Loucy (cell line): ENCODE results near the gene ARMH4.

Experiments
- H2AFZ ChIP-seq: fragments of 200-600 bp; sonication (generic); 2 replicates; pipeline ENCODE4 v1.6.0; 2016; ENCODE audit warnings: antibody characterized with exemption, mild to moderate bottlenecking, low read length, moderate library complexity
- H3F3A ChIP-seq: fragments of 200-600 bp; 2 replicates; pipeline ENCODE4 v1.6.0; 2016; ENCODE audit warnings: antibody characterized with exemption, low read depth, mild to moderate bottlenecking
- H3K27me3 ChIP-seq: fragments of 200-600 bp; sonication (generic); 2 replicates; pipeline ENCODE4 v1.6.1; 2014; ENCODE audit warnings: low read length, mild to moderate bottlenecking; ENCODE audit not compliant: insufficient read depth, poor library complexity, severe bottlenecking
- H3K36me3 ChIP-seq: fragments of 200-600 bp; sonication (generic); 2 replicates; pipeline ENCODE4 v1.6.1; 2016; ENCODE audit warnings: low read length; ENCODE audit not compliant: insufficient read depth
- H3K4me1 ChIP-seq: fragments of 200-600 bp; sonication (generic); 2 replicates; pipeline ENCODE4 v1.5.1; 2014; ENCODE audit warnings: low read length, mild to moderate bottlenecking; ENCODE audit not compliant: insufficient read depth, poor library complexity, severe bottlenecking
- H3K4me2 ChIP-seq: fragments of 200-600 bp; sonication (generic); 2 replicates; pipeline ENCODE4 v1.6.0; 2014; ENCODE audit warnings: antibody characterized with exemption, low read length, low read depth, mild to moderate bottlenecking; ENCODE audit not compliant: poor library complexity, severe bottlenecking
- H3K4me3 ChIP-seq: fragments of 200-600 bp; sonication (generic); 2 replicates; pipeline ENCODE4 v1.5.1; 2014; ENCODE audit warnings: low read length, mild to moderate bottlenecking, mixed read lengths; ENCODE audit not compliant: poor library complexity, severe bottlenecking
- H3K79me2 ChIP-seq: fragments of 200-600 bp; sonication (generic); 2 replicates; pipeline ENCODE4 v1.6.1; 2014; ENCODE audit warnings: low read length; ENCODE audit not compliant: insufficient read depth
- H3K9ac ChIP-seq: fragments of 200-600 bp; sonication (generic); 2 replicates; pipeline ENCODE4 v1.6.0; 2014; ENCODE audit warnings: mild to moderate bottlenecking, low read depth, low read length, moderate library complexity; ENCODE audit not compliant: poor library complexity, severe bottlenecking
- H3K9me2 ChIP-seq: fragments of 200-600 bp; sonication (generic); replicated peaks from 2 replicates; pipeline ENCODE4 v1.6.1; 2016; ENCODE audit warnings: low read depth, low read length, mixed read lengths
- H3K9me3 ChIP-seq: fragments of 200-600 bp; sonication (generic); 2 replicates; pipeline ENCODE4 v1.6.1; 2014; ENCODE audit warnings: mild to moderate bottlenecking, antibody characterized with exemption, low read length, low read depth; ENCODE audit not compliant: insufficient read depth
- H4K20me1 ChIP-seq: fragments of 200-600 bp; sonication (generic); 2 replicates; pipeline ENCODE4 v1.6.0; 2014; ENCODE audit warnings: antibody characterized with exemption, low read length, mild to moderate bottlenecking; ENCODE audit not compliant: insufficient read depth, poor library complexity, severe bottlenecking
- EZH2phosphoT487 ChIP-seq: fragments of 200-600 bp; IDR thresholded peaks from 2 replicates; pipeline ENCODE4 v1.6.1; 2018; ENCODE audit warnings: antibody characterized with exemption, mild to moderate bottlenecking, moderate library complexity, borderline replicate concordance
- TF ChIP-seq, protein P1 (sequence below): fragments of 200-600 bp; sonication (generic); conservative IDR thresholded peaks from 2 replicates; pipeline ENCODE4 v1.5.1; 2014; ENCODE audit warnings: mild to moderate bottlenecking, antibody characterized with exemption, low read length

ARMH4 gene

DNA sequence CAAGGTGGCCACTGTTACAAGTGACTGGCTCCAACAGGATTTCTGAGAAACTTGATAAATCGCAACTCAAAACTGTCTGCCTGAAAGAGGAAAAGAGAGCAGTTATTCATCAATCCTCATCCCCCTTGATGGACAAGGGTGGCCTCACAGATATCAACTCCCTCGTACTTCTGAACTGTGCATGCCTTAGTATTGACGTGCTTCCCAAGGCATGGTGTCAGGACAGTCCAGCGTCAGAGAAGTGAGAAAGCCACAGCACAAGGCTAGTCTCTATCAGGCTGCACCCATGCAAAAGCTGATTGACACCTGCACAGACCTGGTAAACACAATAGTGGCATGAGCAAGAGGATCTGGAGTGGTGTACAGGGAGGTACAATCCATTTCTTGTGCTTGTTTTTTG is 160.7 kb downstream of the ARMH4 start:
- Histone ChIP-seq H3K4me1 (no peaks in the 10 kb centered on the region), H3K4me3 (no peak overlapping the region), H4K20me1 (no peaks in the 10 kb centered on the region), H3K9ac (no peak overlapping the region), H3K9me3 (no peaks in the 10 kb centered on the region), H2AFZ (no peak overlapping the region), H3F3A (no peaks in the 10 kb centered on the region), H3K9me2 (no peaks in the 10 kb centered on the region), H3K4me2 (no peak overlapping the region), H3K27me3 (no peaks in the 10 kb centered on the region), H3K79me2 (no peaks in the 10 kb centered on the region), H3K36me3 (no peaks in the 10 kb centered on the region)
- TF ChIP-seq EZH2phosphoT487, result no peak
- TF ChIP-seq, protein P1, sequence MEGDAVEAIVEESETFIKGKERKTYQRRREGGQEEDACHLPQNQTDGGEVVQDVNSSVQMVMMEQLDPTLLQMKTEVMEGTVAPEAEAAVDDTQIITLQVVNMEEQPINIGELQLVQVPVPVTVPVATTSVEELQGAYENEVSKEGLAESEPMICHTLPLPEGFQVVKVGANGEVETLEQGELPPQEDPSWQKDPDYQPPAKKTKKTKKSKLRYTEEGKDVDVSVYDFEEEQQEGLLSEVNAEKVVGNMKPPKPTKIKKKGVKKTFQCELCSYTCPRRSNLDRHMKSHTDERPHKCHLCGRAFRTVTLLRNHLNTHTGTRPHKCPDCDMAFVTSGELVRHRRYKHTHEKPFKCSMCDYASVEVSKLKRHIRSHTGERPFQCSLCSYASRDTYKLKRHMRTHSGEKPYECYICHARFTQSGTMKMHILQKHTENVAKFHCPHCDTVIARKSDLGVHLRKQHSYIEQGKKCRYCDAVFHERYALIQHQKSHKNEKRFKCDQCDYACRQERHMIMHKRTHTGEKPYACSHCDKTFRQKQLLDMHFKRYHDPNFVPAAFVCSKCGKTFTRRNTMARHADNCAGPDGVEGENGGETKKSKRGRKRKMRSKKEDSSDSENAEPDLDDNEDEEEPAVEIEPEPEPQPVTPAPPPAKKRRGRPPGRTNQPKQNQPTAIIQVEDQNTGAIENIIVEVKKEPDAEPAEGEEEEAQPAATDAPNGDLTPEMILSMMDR, result no peak

DNA sequence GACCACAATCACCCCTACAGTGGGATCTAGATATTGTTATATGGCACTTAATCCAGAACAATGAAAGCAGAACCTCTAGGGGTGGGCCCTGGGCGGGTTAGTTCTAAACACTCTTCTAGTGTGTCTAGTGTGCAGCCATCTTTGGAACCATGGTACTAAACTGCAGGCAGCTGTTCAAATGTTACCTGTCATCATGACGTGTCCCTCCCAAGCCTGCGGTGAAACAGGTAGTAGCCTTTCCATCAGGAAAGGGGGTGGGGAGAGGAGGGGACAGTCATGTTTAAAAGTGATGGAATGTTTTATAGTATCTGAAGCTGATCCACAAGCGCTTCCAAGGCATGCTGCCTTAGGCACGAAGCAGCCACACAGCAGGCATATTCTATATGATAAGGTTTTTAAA is 163.6 kb downstream of the ARMH4 start:
- no peaks in the 10 kb centered on the region for H3K9me3 ChIP-seq
- H3F3A ChIP-seq, result no peaks in the 10 kb centered on the region
- no peaks in the 10 kb centered on the region for H3K79me2 ChIP-seq
- H3K4me1 ChIP-seq, result no peaks in the 10 kb centered on the region
- no peaks in the 10 kb centered on the region for H3K36me3 ChIP-seq
- no peaks in the 10 kb centered on the region for H3K27me3 ChIP-seq
- H3K4me2 ChIP-seq, result no peak overlapping the region
- H3K9ac ChIP-seq, result no peak overlapping the region
- no peak for TF ChIP-seq EZH2phosphoT487
- TF ChIP-seq, protein P1, result no peak
- H2AFZ ChIP-seq, result no peak overlapping the region
- H3K4me3 ChIP-seq, result no peak overlapping the region
- H4K20me1 ChIP-seq, result no peaks in the 10 kb centered on the region
- H3K9me2 ChIP-seq, result no peaks in the 10 kb centered on the region

DNA sequence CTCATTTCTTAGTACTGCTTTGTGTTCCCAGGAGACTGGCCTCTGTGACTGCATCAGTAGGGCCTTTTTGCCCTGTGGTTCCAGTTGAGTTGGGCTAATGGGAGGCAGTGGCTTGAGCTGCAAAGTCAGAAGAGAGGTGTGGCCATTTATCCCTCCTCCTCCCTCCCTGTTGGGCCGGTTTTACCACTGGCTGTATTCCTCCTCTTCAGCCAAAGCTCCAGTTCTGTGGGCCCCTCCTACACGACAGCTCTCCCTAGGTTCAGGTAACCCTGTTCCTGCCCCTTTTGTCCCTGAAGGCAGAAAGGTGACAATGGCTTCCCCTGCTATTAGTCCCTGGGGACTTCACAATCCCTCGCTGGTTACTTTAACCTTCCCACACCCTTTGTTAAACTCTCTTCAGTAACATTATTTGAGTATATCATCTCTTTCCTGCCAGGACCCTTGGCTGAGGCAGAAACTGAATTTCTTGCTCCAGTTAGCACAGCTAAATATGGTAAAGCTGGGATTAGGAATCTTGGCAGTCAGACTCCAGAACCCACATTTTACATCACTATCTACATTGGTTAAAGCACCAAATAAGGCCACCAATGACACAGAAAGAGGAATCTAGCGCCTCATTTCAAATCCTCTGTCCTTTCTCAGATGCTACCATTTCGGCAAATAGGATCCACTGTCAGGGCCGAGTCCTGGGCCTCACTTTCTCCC is 164.3 kb downstream of the ARMH4 start:
- no peaks in the 10 kb centered on the region for H3K27me3 ChIP-seq
- no peaks in the 10 kb centered on the region for H3K9me3 ChIP-seq
- no peaks in the 10 kb centered on the region for H4K20me1 ChIP-seq
- no peak overlapping the region for H3K4me2 ChIP-seq
- H3K36me3 ChIP-seq, result no peaks in the 10 kb centered on the region
- no peak overlapping the region for H3K4me3 ChIP-seq
- no peaks in the 10 kb centered on the region for H3K79me2 ChIP-seq
- H3F3A ChIP-seq, result no peaks in the 10 kb centered on the region
- TF ChIP-seq, protein P1, result no peak
- TF ChIP-seq EZH2phosphoT487, result no peak
- H3K9ac ChIP-seq, result no peak overlapping the region
- no peaks in the 10 kb centered on the region for H3K4me1 ChIP-seq
- H2AFZ ChIP-seq, result no peak overlapping the region
- H3K9me2 ChIP-seq, result no peaks in the 10 kb centered on the region
